Stimulated activated CD4-positive, alpha-beta T cell treated with anti-CD3 and anti-CD28 coated beads, Interleukin-12 subunit alpha, Interleukin-12 subunit beta, amount 100 ng/mL, for 24 hours (primary cell): ENCODE data around the gene TFF2.

Experiments used
- DNase-seq, 2 experiments: peaks; one replicate each; pipeline ENCODE4 v3.0.0-alpha.2; 2020; ENCODE audit warnings: low read depth in 2 of 2

TFF2 gene

GRCh38 chr21:42384156-42384945 is 33.6 kb upstream of the TFF2 start:
- DNase-seq: no peak

GRCh38 chr21:42383331-42383730 is 32.5 kb upstream of the TFF2 start:
- no peak for DNase-seq

- DNase-seq: no peak
These were observed 32.1 kb upstream of the TFF2 start for GRCh38 chr21:42382915-42383314.

- no peak for DNase-seq
These were observed 30.7 kb upstream of the TFF2 start for GRCh38 chr21:42381347-42381984.

- DNase-seq: no peak
These were observed 28.8 kb upstream of the TFF2 start for GRCh38 chr21:42379426-42380215.

- no peak for DNase-seq
These were observed 27.6 kb upstream of the TFF2 start for GRCh38 chr21:42378418-42378817.

GRCh38 chr21:42377951-42378340 is 27.2 kb upstream of the TFF2 start:
- DNase-seq: no peak

GRCh38 chr21:42377211-42377950 is 26.6 kb upstream of the TFF2 start:
- DNase-seq: no peak

- no peak for DNase-seq
These were observed 25.7 kb upstream of the TFF2 start for GRCh38 chr21:42376338-42376982.

- no peak for DNase-seq
These were observed 25.2 kb upstream of the TFF2 start for GRCh38 chr21:42375966-42376337.

GRCh38 chr21:42375506-42375905 is 24.7 kb upstream of the TFF2 start:
- no peak for DNase-seq

- DNase-seq: no peak
These were observed 24.2 kb upstream of the TFF2 start for GRCh38 chr21:42374864-42375499.

- DNase-seq: no peak
These were observed 23.7 kb upstream of the TFF2 start for GRCh38 chr21:42374457-42374856.

GRCh38 chr21:42373908-42374455 is 23.2 kb upstream of the TFF2 start:
- DNase-seq: no peak

- peak in 1 of 2 experiments; percentile 15 for DNase-seq
These were observed 22.6 kb upstream of the TFF2 start for GRCh38 chr21:42373196-42373907.

- DNase-seq: no peak
These were observed 20.3 kb upstream of the TFF2 start for GRCh38 chr21:42370894-42371654.

GRCh38 chr21:42369821-42370220 is 19.0 kb upstream of the TFF2 start:
- no peak for DNase-seq

GRCh38 chr21:42367367-42368165 is 16.8 kb upstream of the TFF2 start:
- DNase-seq: no peak
